GM19324 (cell line): ENCODE measurements around the gene OR2S2.

Experiments
- ATAC-seq: cut with Tn5 transposase; IDR thresholded peaks from one replicate; pipeline ENCODE4 v1.9.1; 2021; ENCODE audit warnings: mild to moderate bottlenecking, moderate library complexity; ENCODE audit not compliant: unreplicated experiment, low FRiP score

The OR2S2 gene

DNA sequence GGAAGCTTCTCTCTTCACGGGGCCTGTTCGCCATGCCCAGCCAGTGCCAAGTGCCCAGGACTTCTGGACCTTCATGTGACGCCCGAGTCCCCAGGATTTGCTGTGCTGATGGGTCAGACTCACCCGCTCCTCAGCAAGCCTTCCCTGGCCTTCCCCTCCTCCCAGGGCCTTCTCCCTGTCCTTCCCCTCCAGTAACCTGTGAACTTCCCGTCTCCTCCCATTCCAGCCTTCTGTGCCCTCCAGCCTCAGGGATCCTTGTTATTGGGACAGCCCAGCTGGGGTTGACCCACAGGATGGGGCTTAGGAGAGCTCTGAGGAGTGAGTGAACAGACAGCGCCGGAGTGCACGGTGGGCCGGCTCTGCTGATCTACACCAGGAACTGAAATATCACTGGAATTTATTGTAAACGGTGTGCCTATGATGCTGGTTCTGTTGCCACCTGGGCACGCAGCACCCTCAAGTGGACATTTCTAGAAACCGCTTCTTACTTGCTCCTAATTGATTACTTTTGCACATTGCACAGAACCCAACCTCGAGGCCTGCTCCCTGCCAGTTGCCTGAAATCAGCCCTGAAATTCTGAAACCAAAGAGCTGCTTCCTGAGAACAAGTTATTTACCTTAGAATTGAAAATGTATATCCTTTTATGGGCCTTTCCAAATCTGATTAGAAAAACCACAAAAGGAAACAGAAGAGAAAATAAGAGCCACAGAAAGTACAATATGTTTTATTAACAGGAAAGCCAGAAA is 47.2 kb downstream of the OR2S2 start:
- no peak for ATAC-seq

- ATAC-seq: no peak
Observed at GRCh38 chr9:35909687-35910612, 48.0 kb downstream of the OR2S2 start.

- ATAC-seq: no peak
Observed at GRCh38 chr9:35909274-35909673, 48.7 kb downstream of the OR2S2 start, which contains the start of gene SPAAR. Gene SPAAR, plus strand, starts transcription at chr9:35909490. Its CDS starts 974 bp downstream, at chr9:35910464.

GRCh38 chr9:35908504-35909125 is 49.3 kb downstream of the OR2S2 start:
- no peak for ATAC-seq

DNA sequence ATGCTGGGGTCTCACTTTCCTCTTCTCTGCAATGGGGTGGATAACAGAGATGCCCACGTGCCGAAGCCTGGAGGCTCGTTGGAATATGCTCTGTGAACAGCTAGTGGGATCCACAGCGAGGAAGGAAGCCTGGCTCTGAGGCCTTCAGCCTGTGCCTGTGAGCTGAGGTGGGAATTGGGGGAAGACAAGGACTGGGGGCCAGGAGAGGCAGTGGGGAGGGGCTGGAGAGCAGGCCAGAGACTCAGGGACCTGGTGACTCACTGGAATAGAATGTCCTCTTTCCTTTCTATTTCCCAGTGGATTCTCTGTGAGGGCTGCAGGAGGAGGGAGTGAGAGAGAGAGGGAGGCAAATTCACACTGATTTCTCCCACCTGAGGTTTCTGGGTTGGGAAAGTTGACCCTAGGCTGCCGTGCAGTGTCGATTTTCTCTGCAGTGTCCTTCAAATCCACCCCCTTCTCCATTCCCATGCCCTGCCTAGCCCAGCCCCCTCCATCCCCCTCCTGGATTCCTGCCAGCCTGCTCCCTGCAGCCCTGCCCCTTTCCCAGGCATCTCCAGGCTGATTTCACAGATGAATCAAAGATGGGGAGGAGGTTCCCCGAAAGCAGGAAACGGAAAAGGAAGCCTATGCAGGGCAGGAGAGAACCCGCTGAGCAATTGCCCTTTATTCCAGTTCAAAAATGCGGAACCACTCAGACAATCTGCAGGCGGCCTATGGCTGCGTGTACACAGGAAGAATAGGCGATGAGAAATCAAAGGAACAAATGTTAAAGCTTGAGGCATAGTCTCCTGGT is 50.0 kb downstream of the OR2S2 start:
- no peak for ATAC-seq
